GM12875 (cell line): ENCODE results near the gene KDM3B.

Source experiments
- H3K4me3 ChIP-seq: one replicate; pipeline ENCODE4 v1.5.1; 2011; ENCODE audit warnings: low read depth, low read length, control low read depth
- TF ChIP-seq, protein P1 (sequence below): IDR thresholded peaks from 2 replicates; pipeline ENCODE4 v1.5.1; 2011; ENCODE audit warnings: low read depth, mild to moderate bottlenecking, control low read depth, inconsistent platforms, low read length, moderate library complexity, borderline replicate concordance; ENCODE audit not compliant: insufficient read depth

KDM3B gene

DNA sequence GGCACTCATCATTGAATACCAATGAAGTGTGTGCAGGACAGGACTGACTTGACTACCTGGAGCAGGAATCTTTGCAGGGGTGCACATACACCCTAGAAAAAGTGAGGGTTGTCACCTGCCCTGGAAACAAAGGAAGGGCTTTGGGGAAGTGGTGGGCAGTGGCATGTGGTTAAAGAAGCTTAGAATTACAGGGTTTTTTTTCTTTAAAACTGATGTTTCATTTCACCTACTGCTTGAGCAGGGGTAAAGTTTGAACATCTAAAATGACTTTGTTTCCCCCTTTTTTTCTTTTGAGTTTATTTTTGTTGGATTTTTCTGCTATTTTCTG is 2.0 kb upstream of the KDM3B start:
- TF ChIP-seq, protein P1, sequence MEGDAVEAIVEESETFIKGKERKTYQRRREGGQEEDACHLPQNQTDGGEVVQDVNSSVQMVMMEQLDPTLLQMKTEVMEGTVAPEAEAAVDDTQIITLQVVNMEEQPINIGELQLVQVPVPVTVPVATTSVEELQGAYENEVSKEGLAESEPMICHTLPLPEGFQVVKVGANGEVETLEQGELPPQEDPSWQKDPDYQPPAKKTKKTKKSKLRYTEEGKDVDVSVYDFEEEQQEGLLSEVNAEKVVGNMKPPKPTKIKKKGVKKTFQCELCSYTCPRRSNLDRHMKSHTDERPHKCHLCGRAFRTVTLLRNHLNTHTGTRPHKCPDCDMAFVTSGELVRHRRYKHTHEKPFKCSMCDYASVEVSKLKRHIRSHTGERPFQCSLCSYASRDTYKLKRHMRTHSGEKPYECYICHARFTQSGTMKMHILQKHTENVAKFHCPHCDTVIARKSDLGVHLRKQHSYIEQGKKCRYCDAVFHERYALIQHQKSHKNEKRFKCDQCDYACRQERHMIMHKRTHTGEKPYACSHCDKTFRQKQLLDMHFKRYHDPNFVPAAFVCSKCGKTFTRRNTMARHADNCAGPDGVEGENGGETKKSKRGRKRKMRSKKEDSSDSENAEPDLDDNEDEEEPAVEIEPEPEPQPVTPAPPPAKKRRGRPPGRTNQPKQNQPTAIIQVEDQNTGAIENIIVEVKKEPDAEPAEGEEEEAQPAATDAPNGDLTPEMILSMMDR, result no peak
- no peak overlapping the region for H3K4me3 ChIP-seq

DNA sequence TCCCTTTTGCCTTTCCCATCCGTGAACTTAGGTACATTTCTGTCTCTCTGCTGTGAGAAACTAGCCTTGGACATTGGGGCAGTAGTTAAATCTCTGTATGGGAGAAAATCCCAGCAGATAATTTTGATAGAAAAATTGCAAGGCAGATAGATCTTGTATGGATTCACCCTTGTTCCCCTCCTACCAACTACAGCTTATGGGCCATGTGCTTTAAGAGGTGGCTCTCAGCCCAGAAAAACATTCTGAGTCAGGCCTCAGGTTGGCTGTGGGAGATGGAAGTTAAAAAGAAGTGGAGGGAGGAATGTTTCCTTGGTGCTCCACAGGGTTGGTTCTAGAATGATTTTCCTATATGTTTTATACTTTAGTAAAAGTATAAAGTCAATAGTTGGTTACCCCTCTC is 1.4 kb upstream of the KDM3B start:
- H3K4me3 ChIP-seq, result no peak overlapping the region
- TF ChIP-seq, protein P1, result no peak

- TF ChIP-seq, protein P1, result no peak
- no peak overlapping the region for H3K4me3 ChIP-seq
These were observed 968 bp upstream of the KDM3B start for GRCh38 chr5:138351517-138351916.

DNA sequence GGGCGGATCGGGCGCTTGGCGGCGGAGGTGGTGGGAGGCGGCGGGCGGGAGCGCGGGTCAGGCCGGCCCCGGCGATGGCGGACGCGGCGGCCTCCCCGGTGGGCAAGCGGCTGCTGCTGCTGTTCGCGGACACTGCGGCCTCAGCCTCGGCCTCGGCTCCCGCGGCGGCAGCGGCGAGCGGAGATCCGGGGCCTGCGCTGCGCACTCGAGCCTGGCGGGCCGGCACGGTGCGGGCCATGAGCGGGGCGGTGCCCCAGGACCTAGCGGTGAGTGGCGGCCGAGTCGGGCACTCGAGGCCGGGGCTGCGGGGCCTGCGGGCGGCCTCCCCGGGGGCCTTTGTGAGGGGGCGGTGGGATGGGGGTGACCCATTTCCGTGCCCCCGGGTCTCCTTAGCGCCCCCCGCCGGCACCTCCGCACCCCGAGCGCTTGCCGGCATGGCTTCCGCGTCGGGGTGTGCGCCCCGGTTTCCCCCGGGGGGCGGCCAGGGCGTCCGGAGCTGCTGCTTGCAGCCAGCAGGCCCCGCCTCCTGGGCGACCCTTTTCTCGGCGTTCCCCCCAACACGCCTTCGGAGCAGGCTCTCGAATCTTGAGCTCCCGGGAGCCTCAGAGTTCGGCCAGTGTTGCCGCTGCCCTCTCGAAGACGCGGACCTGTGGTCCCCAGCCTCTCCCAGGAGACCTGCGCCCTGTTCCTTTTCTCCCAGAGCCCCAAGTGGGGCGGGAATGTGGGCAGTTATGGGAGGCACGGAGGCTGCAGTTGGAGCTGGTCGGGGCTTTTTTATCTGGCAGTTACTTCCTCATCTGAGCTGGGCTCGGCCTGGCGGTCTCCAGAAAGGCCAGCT is 456 bp downstream of the KDM3B start:
- peak overlapping the region; percentile 95 for H3K4me3 ChIP-seq
- TF ChIP-seq, protein P1, result peak; percentile 56

GRCh38 chr5:138353560-138354080 is 1.1 kb downstream of the KDM3B start:
- peak overlapping the region; percentile 95 for H3K4me3 ChIP-seq
- TF ChIP-seq, protein P1, result no peak

DNA sequence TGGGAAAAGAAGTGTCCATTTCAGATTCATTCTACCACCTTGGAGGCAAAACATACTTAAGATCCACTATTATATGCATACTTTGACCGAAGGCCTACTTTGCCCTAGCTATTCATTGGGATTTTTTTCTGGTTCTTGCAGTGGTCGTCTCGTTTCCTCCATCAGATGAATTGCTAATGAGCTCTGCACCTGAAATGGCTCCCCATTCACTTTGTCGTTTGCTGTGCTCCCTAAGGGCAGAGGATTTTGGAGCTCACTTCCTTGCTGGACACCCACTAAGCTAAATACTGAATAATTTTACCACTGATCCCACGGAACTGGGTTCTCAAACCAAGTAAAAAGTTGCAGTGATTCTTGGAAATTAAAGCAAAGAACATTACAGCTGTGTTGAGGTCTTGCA is 1.9 kb downstream of the KDM3B start:
- TF ChIP-seq, protein P1, result no peak
- H3K4me3 ChIP-seq, result peak overlapping the region; percentile 95

- TF ChIP-seq, protein P1, result no peak
- no peak overlapping the region for H3K4me3 ChIP-seq
These were observed 2.5 kb downstream of the KDM3B start for GRCh38 chr5:138354926-138355378.
